ENCODE measurements around the gene LGALS7B. TPM values are rescaled to one million over a fixed set of nuclear protein-coding genes. Genes with fewer than 3 reads are reported as not detected.

Gene LGALS7B
- total and polyA plus RNA-seq, 10 of the 15 experiments (the other 5 are each of a cell fraction or from before 2014, with no cell fraction given): not detected

GRCh38 chr19:38784224-38784623 is 4.8 kb upstream of the LGALS7B start:
- no peaks in the 10 kb centered on the region for H3K9me3 ChIP-seq (replicated peaks; ENCODE audit: control insufficient read depth, insufficient read depth, low read length)
- H3K9ac ChIP-seq (ENCODE audit: control insufficient read depth, insufficient read depth, low read length): no peak overlapping the region
- no peak overlapping the region for H3K4me2 ChIP-seq (ENCODE audit: control insufficient read depth, insufficient read depth)
- BruUV-seq (replicated peaks): no TSS peak
- RAD21 ChIA-PET (ENCODE audit: unreplicated experiment): no interaction called here
- H3K27ac ChIP-seq (ENCODE audit: control insufficient read depth, insufficient read depth): no peak overlapping the region
- H2AFZ ChIP-seq (ENCODE audit: control insufficient read depth, low read depth, low read length): no peak overlapping the region
- DNase-seq (ENCODE audit: low read depth, low spot score) (no peak), ATAC-seq (no peak), FAIRE-seq (no peak)
- H3K4me1 ChIP-seq (ENCODE audit: control insufficient read depth, insufficient read depth, low read length): no peaks in the 10 kb centered on the region
- H3K27me3 ChIP-seq (replicated peaks in 1 of 2; ENCODE audit: control insufficient read depth in 2 of 2, insufficient read depth in 2 of 2, low read length in 1 of 2): no peaks in the 10 kb centered on the region; a peak in 2 of 4 replicates
- SMC1A ChIA-PET (ENCODE audit: uncharacterized antibody, unreplicated experiment): no interaction called here
- CTCF ChIA-PET: no interaction called here
- H3K36me3 ChIP-seq (ENCODE audit: control insufficient read depth in 2 of 2, insufficient read depth in 2 of 2, low read length in 1 of 2): no peaks in the 10 kb centered on the region
- intact Hi-C loops (cut with micrococcal nuclease; ENCODE audit: unreplicated experiment) (loop anchor here (10.0 kb wide), 1 partner anchor 101 kb away; no protein-coding TSS in a partner anchor), in situ Hi-C loops (cut with MboI) (no loop called here)
- H4K20me1 ChIP-seq (ENCODE audit: control insufficient read depth, insufficient read depth): no peaks in the 10 kb centered on the region
- H3K79me2 ChIP-seq (ENCODE audit: control insufficient read depth, insufficient read depth, low read length): no peaks in the 10 kb centered on the region
- no peak overlapping the region for H3K4me3 ChIP-seq
- WGBS (ENCODE audit: insufficient coverage, insufficient replicate concordance, low lambda C conversion rate, missing lambda C conversion rate): 18% methylated on average over 3 of the region's 3 CpGs
- POLR2A ChIA-PET: no interaction called here
- TF ChIP-seq PML (IDR thresholded peaks at IDR 0.05; ENCODE audit: low read length): no peak
- no peak for TF ChIP-seq SRF (IDR thresholded peaks at IDR 0.05; ENCODE audit: low read depth in 2 of 2, low read length in 2 of 2)
- no peak for TF ChIP-seq NBN (IDR thresholded peaks at IDR 0.05)
- no peak for TF ChIP-seq ZBTB33 (IDR thresholded peaks at IDR 0.05)
- no peak for TF ChIP-seq ZBTB4 (CRISPR knock-in tag; IDR thresholded peaks at IDR 0.05)
- TF ChIP-seq NFXL1 (IDR thresholded peaks at IDR 0.05; ENCODE audit: borderline replicate concordance): no peak
- no peak for TF ChIP-seq PRDM15 (CRISPR knock-in tag; IDR thresholded peaks at IDR 0.05)
- no peak for TF ChIP-seq POU2F2 (IDR thresholded peaks at IDR 0.05; ENCODE audit: borderline replicate concordance, low read depth, low read length)
- TF ChIP-seq TBL1XR1 (IDR thresholded peaks at IDR 0.05; ENCODE audit: low read depth, low read length): no peak
- no peak for TF ChIP-seq MXI1 (IDR thresholded peaks at IDR 0.05; ENCODE audit: low read depth, low read length)
- TF ChIP-seq BRCA1 (IDR thresholded peaks at IDR 0.05; ENCODE audit: low read depth, low read length): no peak
- no peak for TF ChIP-seq MYC (IDR thresholded peaks at IDR 0.05; ENCODE audit: insufficient read depth, insufficient read length, insufficient replicate concordance, low read length, severe bottlenecking)
- no peak for TF ChIP-seq E2F8 (IDR thresholded peaks at IDR 0.05; ENCODE audit: low read depth, partially characterized antibody)

Data from GM12878 (cell line).